Heart left ventricle (tissue), 16 donors: ENCODE measurements around the gene KRTAP4-9. TPM values are rescaled to one million over a fixed set of nuclear protein-coding genes. Genes with fewer than 3 reads are reported as not detected.
"Not testable (repeated sequence)": the region's sequence is repeated elsewhere in the genome, so short reads cannot be mapped to it uniquely, and the experiment has no call there.

Source experiments
- ATAC-seq, 4 donors: fragments of 200-7000 bp; cut with Tn5 transposase; one replicate each; pipeline ENCODE4 v1.9.1; 2020 to 2022; ENCODE audit warnings: moderate library complexity in 4 of 4, mild to moderate bottlenecking in 3 of 4, moderate number of reproducible peaks in 1 of 4
- DNase-seq, 5 donors: peaks; one replicate each; pipeline ENCODE4 v3.0.0-alpha.2; 2020
- H3K27ac ChIP-seq, 12 donors: fragments of 200-600 bp; sonication (generic) in 4 of 12; one replicate each; pipeline versions ENCODE4 v1.5.0 to v1.8.0; 2016 to 2022; ENCODE audit warnings: mild to moderate bottlenecking in 2 of 12
- H3K27me3 ChIP-seq, 9 donors: fragments of 200-600 bp; sonication (generic) in 2 of 9; one replicate each; pipeline versions ENCODE4 v1.5.1 to v1.8.0; 2016 to 2022; ENCODE audit warnings: mild to moderate bottlenecking in 3 of 9
- H3K36me3 ChIP-seq, 9 donors: fragments of 200-600 bp; sonication (generic) in 2 of 9; one replicate each; pipeline versions ENCODE4 v1.5.0 to v1.8.0; 2018 to 2022; ENCODE audit warnings: mild to moderate bottlenecking in 2 of 9
- H3K4me1 ChIP-seq, 12 donors: fragments of 200-600 bp; sonication (generic) in 4 of 12; one replicate each; pipeline versions ENCODE4 v1.5.0 to v1.8.0; 2016 to 2022; ENCODE audit warnings: mild to moderate bottlenecking in 3 of 12
- H3K4me3 ChIP-seq, 12 donors: fragments of 200-600 bp; sonication (generic) in 4 of 12; one replicate each; pipeline versions ENCODE4 v1.5.0 to v1.8.0; 2017 to 2022; ENCODE audit warnings: mild to moderate bottlenecking in 9 of 12, moderate library complexity in 4 of 12
- H3K9me3 ChIP-seq, 12 donors: fragments of 200-600 bp; sonication (generic) in 4 of 12; one replicate each; pipeline versions ENCODE4 v1.5.0 to v1.8.0; 2016 to 2022; ENCODE audit warnings: mild to moderate bottlenecking in 1 of 12
- CTCF ChIP-seq, 12 donors: fragments of 200-600 bp; sonication (generic) in 4 of 12; IDR thresholded peaks; one replicate each; pipeline versions ENCODE4 v1.5.0 to v1.8.0; 2018 to 2022; ENCODE audit warnings: antibody characterized with exemption in 12 of 12, mild to moderate bottlenecking in 5 of 12
- POLR2A ChIP-seq, 2 donors: fragments of 450-650 bp; IDR thresholded peaks; one replicate each; pipeline ENCODE4 v1.6.1; 2017; ENCODE audit warnings: antibody characterized with exemption in 2 of 2, mild to moderate bottlenecking in 2 of 2, moderate library complexity in 2 of 2
- WGBS, 4 donors: extraction: QIAGEN DNeasy Blood & Tissue Kit in 2 of 4; methylation state at CpG; one replicate each; pipeline versions ENCODE4 v1.1.5 to v1.1.7; 2013 to 2018; 5-methylcytosine and 5-hydroxymethylcytosine counted together
- intact Hi-C, 10 donors: fragments of 100-400 bp; cut with DNase I; formaldehyde crosslinking; loops; one replicate each; pipeline versions ENCODE4 v1.11.1 to v1.14.2; 2022
- polyA plus RNA-seq, 2 donors: library from polyadenylated mRNA; stranded (reverse); fragments of 200-250 nt; gene quantifications; one replicate each; pipeline ENCODE4 v1.2.3, GENCODE V29; 2013
- total RNA-seq, 9 donors: library from RNA; depleted of rRNA in 2 of 9; stranded (reverse); fragments of >200 nt in 2 of 9; fragmentation: NEBNext Ultra II Directional in 3 of 9; extraction: Animal tissue kit (Norgen Biotek cat#: 25700) in 3 of 9; gene quantifications; one replicate each; pipeline versions ENCODE4 v1.1.0 to v1.2.4, GENCODE V29; 2016 to 2023
- donor health status: ischemic (EF 13 %, LVEDD 7.1; RV severe dilation, severe dysfunction).
- donor health status: healthy with polysubstance abuse.
- donor health status: DM: no; HTN: yes; CAD: no.
- donor health status: DM: no; HTN: no; CAD: no.
- donor health status: ischemic (EF 25% LVEDD 6.9; RV normal size, moderate dysfunction).
- donor health status: ischemic (EF 25% LVEDD 5.7; RV mildly dilated, moderate dysfunction).
- donor health status: healthy.
- donor health status: DM: yes; HTN: yes; CAD: no.
- donor health status: ischemic (EF 35%, LVEDD 5.7; RV mildly dilated, moderate dysfunction).
- donor health status: nonischemic (EF 11% LVEDD 7.7; RV severe dilation, severe dysfunction).
- donor health status: DM: yes; HTN: yes; CAD: no.
- donor health status: PGD.
- donor health status: ischemic (EF 29% LVEDD 5.4; RV normal size, mild dysfunction).
- donor health status: nonischemic (EF 23%, LVEDD 6.1; RV moderate dilation, normal function).

KRTAP4-9 gene
- total and polyA plus RNA-seq, 11 donors = not detected

GRCh38 chr17:41088760-41089352 is 16.3 kb upstream of the KRTAP4-9 start:
- DNase-seq, H3K27ac ChIP-seq, intact Hi-C loops, H3K4me3 ChIP-seq, H3K36me3 ChIP-seq, H3K27me3 ChIP-seq, H3K9me3 ChIP-seq, H3K4me1 ChIP-seq, ATAC-seq: not testable (repeated sequence)
- WGBS, 4 donors = 42 to 60% (median 56%) methylated on average over 4 of the region's 4 CpGs

GRCh38 chr17:41096055-41096454 is 9.1 kb upstream of the KRTAP4-9 start:
- H3K4me3 ChIP-seq = no peak overlapping the region
- no peak for TF ChIP-seq POLR2A (IDR thresholded peaks at IDR 0.05)
- TF ChIP-seq CTCF (IDR thresholded peaks at IDR 0.05) = no peak
- H3K4me1 ChIP-seq = no peaks in the 10 kb centered on the region
- no peaks in the 10 kb centered on the region for H3K36me3 ChIP-seq
- no peak overlapping the region for H3K27ac ChIP-seq
- DNase-seq = no peak
- ATAC-seq = no peak
- intact Hi-C loops = no loop called here
- H3K27me3 ChIP-seq = peaks cover 0 to 11% (median 3%) of the 10 kb centered on the region in 9 donors
- peaks cover 0 to 5% (median 0%) of the 10 kb centered on the region in 12 donors for H3K9me3 ChIP-seq
- WGBS, 4 donors = 80 to 85% (median 81%) methylated on average over 7 of the region's 7 CpGs

- H3K4me3 ChIP-seq = no peak within 1 kb of the TSS
- intact Hi-C loops = no loop called here
- peaks cover 0 to 11% (median 3%) of the 10 kb centered on the region in 9 donors for H3K27me3 ChIP-seq
- WGBS, 4 donors = 57 to 69% (median 65%) methylated on average over 4 of the region's 4 CpGs
- no peak within 1 kb of the TSS for H3K27ac ChIP-seq
- H3K36me3 ChIP-seq = no peaks in the 10 kb centered on the region
- ATAC-seq (no peak), DNase-seq (no peak)
- TF ChIP-seq CTCF (IDR thresholded peaks at IDR 0.05) (no peak), POLR2A (IDR thresholded peaks at IDR 0.05) (no peak)
- no peaks in the 10 kb centered on the region for H3K4me1 ChIP-seq
- peaks cover 0 to 2% (median 0%) of the 10 kb centered on the region in 12 donors for H3K9me3 ChIP-seq
Measured at GRCh38 chr17:41098042-41098441, 7.1 kb upstream of the KRTAP4-9 start, which contains the start of gene KRTAP4-8. TSS of gene KRTAP4-8 (minus strand) at chr17:41098142. CDS start at chr17:41098084, 58 bp downstream.

- H3K9me3 ChIP-seq = no peaks in the 10 kb centered on the region
- H3K27ac ChIP-seq = no peak overlapping the region
- peaks cover 0 to 11% (median 3%) of the 10 kb centered on the region in 9 donors for H3K27me3 ChIP-seq
- ATAC-seq (no peak), DNase-seq (no peak)
- no peaks in the 10 kb centered on the region for H3K36me3 ChIP-seq
- H3K4me1 ChIP-seq = no peaks in the 10 kb centered on the region
- H3K4me3 ChIP-seq = no peak overlapping the region
- intact Hi-C loops = no loop called here
- TF ChIP-seq POLR2A (IDR thresholded peaks at IDR 0.05) = no peak
- TF ChIP-seq CTCF (IDR thresholded peaks at IDR 0.05) = no peak
- 77 to 84% (median 78%) methylated on average over 6 of the region's 6 CpGs for WGBS, 4 donors
Measured at GRCh38 chr17:41098481-41098880, 6.7 kb upstream of the KRTAP4-9 start.

GRCh38 chr17:41099682-41100480 is 5.3 kb upstream of the KRTAP4-9 start:
- DNase-seq, ATAC-seq, H3K4me1 ChIP-seq, intact Hi-C loops, H3K4me3 ChIP-seq, H3K36me3 ChIP-seq, H3K27ac ChIP-seq, H3K9me3 ChIP-seq: not testable (repeated sequence)
- peaks cover 0 to 11% (median 3%) of the 10 kb centered on the region in 9 donors for H3K27me3 ChIP-seq
- WGBS, 4 donors = 50 to 61% (median 56%) methylated on average over 7 of the region's 7 CpGs
